ENCODE measurements around the gene USP13. TPM values are rescaled to one million over a fixed set of nuclear protein-coding genes. Genes with fewer than 3 reads are reported as not detected.
"Not testable (repeated sequence)": the region's sequence is repeated elsewhere in the genome, so short reads cannot be mapped to it uniquely, and the experiment has no call there.

USP13 gene
- total RNA-seq, 2 donors from 2014 or later, result 6.6 to 14.0 TPM

DNA sequence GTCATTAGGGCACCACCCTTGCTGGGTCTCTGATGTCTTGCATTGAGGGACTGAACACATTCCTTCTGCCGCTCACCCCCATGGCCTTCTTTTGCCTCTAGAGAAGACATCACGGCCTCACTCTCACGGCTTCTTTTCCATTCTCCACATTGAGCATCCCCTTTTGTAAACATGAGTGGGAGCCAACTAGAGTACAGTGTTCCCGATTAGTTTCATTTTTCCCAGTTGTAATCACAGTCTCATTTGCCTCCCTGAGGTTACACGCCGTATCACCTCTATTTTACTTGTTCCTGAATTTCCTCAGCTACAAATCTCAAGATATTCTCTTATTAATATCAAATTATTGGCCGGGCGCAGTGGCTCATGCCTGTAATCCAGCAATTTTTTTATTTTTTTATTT is 17.5 kb downstream of the USP13 start:
- H3K9me3 Mint-ChIP-seq, result no peaks in the 10 kb centered on the region
- no peaks in the 10 kb centered on the region for H3K4me1 Mint-ChIP-seq (ENCODE audit: low read depth in 2 of 2)
- ATAC-seq (no peak), DNase-seq (ENCODE audit: low spot score) (no peak)
- no peaks in the 10 kb centered on the region for H3K36me3 Mint-ChIP-seq
- no peak overlapping the region for H3K27ac Mint-ChIP-seq
- no peaks in the 10 kb centered on the region for H3K27me3 Mint-ChIP-seq
- no peak overlapping the region for H3K4me3 Mint-ChIP-seq

- DNase-seq (ENCODE audit: low spot score), result no peak
- H3K4me1 Mint-ChIP-seq (ENCODE audit: low read depth in 2 of 2), result no peaks in the 10 kb centered on the region
- no peak for ATAC-seq
- H3K27me3 Mint-ChIP-seq, result no peaks in the 10 kb centered on the region
- H3K9me3 Mint-ChIP-seq, result no peaks in the 10 kb centered on the region
- H3K27ac Mint-ChIP-seq, result no peak overlapping the region
- H3K36me3 Mint-ChIP-seq, result no peaks in the 10 kb centered on the region
- no peak overlapping the region for H3K4me3 Mint-ChIP-seq
Measured at GRCh38 chr3:179671309-179671708, 18.5 kb downstream of the USP13 start.

- Mint-ChIP-seq H3K4me3 (no peak overlapping the region), H3K9me3 (no peaks in the 10 kb centered on the region), H3K4me1 (ENCODE audit: low read depth in 2 of 2) (no peaks in the 10 kb centered on the region), H3K27ac (no peak overlapping the region), H3K36me3 (no peaks in the 10 kb centered on the region), H3K27me3 (no peaks in the 10 kb centered on the region)
- ATAC-seq, result no peak
- DNase-seq (ENCODE audit: low spot score), result no peak
Measured at GRCh38 chr3:179671747-179672242, 19.0 kb downstream of the USP13 start.

- H3K27ac Mint-ChIP-seq, result no peak overlapping the region
- H3K36me3 Mint-ChIP-seq, result no peaks in the 10 kb centered on the region
Measured at GRCh38 chr3:179672918-179673317, 20.1 kb downstream of the USP13 start.

DNA sequence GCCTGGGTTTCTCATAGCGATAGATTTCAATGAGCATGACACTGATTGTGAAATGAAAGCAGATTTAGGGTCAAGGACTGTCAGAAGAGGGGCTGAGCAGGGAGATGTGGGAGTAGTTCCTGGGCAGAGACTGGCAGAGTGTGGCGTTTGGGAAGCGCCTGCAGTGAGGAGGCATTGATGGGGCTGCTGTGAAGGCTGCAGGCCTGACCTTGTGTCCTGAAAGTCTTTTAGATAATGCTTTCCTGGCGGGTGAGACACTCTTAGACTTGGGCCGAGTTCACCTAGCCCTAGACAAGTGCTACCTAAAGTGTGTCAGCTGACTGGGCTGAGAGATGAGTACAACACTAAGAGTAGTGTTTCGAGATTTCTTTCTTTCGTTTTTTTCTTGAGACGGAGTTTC is 20.7 kb downstream of the USP13 start:
- no peak overlapping the region for H3K27ac Mint-ChIP-seq
- DNase-seq (ENCODE audit: low spot score), result no peak
- H3K36me3 Mint-ChIP-seq, result no peaks in the 10 kb centered on the region
- no peak for ATAC-seq
- no peaks in the 10 kb centered on the region for H3K27me3 Mint-ChIP-seq
- H3K4me3 Mint-ChIP-seq, result no peak overlapping the region
- no peaks in the 10 kb centered on the region for H3K9me3 Mint-ChIP-seq
- H3K4me1 Mint-ChIP-seq (ENCODE audit: low read depth in 2 of 2), result no peaks in the 10 kb centered on the region

More at GRCh38 chr3:179672918-179673317, 20.1 kb downstream of the USP13 start:
- Mint-ChIP-seq H3K27me3 (no peaks in the 10 kb centered on the region), H3K4me3 (no peak overlapping the region), H3K9me3 (no peaks in the 10 kb centered on the region), H3K4me1 (ENCODE audit: low read depth in 2 of 2) (no peaks in the 10 kb centered on the region)
- DNase-seq (ENCODE audit: low spot score), result no peak
- ATAC-seq, result no peak

DNA sequence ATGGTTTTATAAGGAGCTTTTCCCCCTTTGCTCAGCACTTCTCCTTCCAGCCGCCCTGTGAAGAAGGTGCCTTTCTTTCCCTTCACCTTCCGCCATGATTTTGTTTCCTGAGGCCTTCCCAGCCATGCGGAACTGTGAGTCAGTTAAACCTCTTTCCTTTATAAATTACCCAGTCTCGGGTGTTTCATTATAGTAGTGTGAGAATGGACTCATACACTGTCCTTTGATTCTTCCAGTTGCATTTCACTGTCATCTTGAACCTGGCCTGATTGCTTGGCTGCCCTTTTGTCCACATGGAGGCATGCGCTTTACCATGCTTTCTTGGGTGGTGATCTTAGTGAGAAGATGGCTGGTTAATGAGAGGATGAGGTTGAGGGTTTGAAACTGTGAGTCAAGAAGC is 23.2 kb downstream of the USP13 start:
- Mint-ChIP-seq H3K9me3 (no peaks in the 10 kb centered on the region), H3K36me3 (no peaks in the 10 kb centered on the region), H3K4me3 (no peak overlapping the region), H3K27me3 (no peaks in the 10 kb centered on the region), H3K27ac (no peak overlapping the region), H3K4me1 (ENCODE audit: low read depth in 2 of 2) (no peaks in the 10 kb centered on the region)
- DNase-seq (ENCODE audit: low spot score), result no peak
- no peak for ATAC-seq

- Mint-ChIP-seq H3K27ac (no peak overlapping the region), H3K4me1 (ENCODE audit: low read depth in 2 of 2) (no peaks in the 10 kb centered on the region), H3K27me3 (no peaks in the 10 kb centered on the region)
Measured at GRCh38 chr3:179677884-179678283, 25.0 kb downstream of the USP13 start.

GRCh38 chr3:179681492-179682263 is 28.8 kb downstream of the USP13 start:
- no peaks in the 10 kb centered on the region for H3K4me1 Mint-ChIP-seq (ENCODE audit: low read depth in 2 of 2)
- H3K4me3 Mint-ChIP-seq, result no peak overlapping the region
- H3K27ac Mint-ChIP-seq, result no peak overlapping the region
- ATAC-seq (no peak), DNase-seq (ENCODE audit: low spot score) (no peak)
- H3K9me3 Mint-ChIP-seq, result no peaks in the 10 kb centered on the region
- H3K36me3 Mint-ChIP-seq, result no peaks in the 10 kb centered on the region
- H3K27me3 Mint-ChIP-seq, result no peaks in the 10 kb centered on the region

More at GRCh38 chr3:179677884-179678283, 25.0 kb downstream of the USP13 start:
- no peaks in the 10 kb centered on the region for H3K9me3 Mint-ChIP-seq
- DNase-seq (ENCODE audit: low spot score), result no peak
- H3K4me3 Mint-ChIP-seq, result no peak overlapping the region
- H3K36me3 Mint-ChIP-seq, result no peaks in the 10 kb centered on the region
- no peak for ATAC-seq

- Mint-ChIP-seq H3K9me3 (no peaks in the 10 kb centered on the region), H3K4me3 (no peak overlapping the region), H3K27ac (no peak overlapping the region), H3K36me3 (no peaks in the 10 kb centered on the region), H3K27me3 (no peaks in the 10 kb centered on the region), H3K4me1 (ENCODE audit: low read depth in 2 of 2) (no peaks in the 10 kb centered on the region)
- ATAC-seq (no peak), DNase-seq (ENCODE audit: low spot score) (no peak)
Measured at GRCh38 chr3:179682426-179683080, 29.7 kb downstream of the USP13 start.

GRCh38 chr3:179683286-179683685 is 30.4 kb downstream of the USP13 start:
- H3K4me1 Mint-ChIP-seq (ENCODE audit: low read depth in 2 of 2); H3K4me3 Mint-ChIP-seq; H3K27me3 Mint-ChIP-seq; DNase-seq (ENCODE audit: low spot score); H3K36me3 Mint-ChIP-seq; ATAC-seq; H3K9me3 Mint-ChIP-seq; H3K27ac Mint-ChIP-seq: not testable (repeated sequence)

GRCh38 chr3:179687967-179688535 is 35.2 kb downstream of the USP13 start:
- ATAC-seq (peak in 1 of 2 donors; percentile 80), DNase-seq (ENCODE audit: low spot score) (no peak)
- Mint-ChIP-seq H3K9me3 (no peaks in the 10 kb centered on the region), H3K36me3 (no peaks in the 10 kb centered on the region), H3K27me3 (no peaks in the 10 kb centered on the region), H3K27ac (no peak overlapping the region), H3K4me1 (ENCODE audit: low read depth in 2 of 2) (peaks cover 0 to 3% of the 10 kb centered on the region in 2 donors), H3K4me3 (no peak overlapping the region)

GRCh38 chr3:179688850-179689249 is 36.0 kb downstream of the USP13 start:
- Mint-ChIP-seq H3K4me3 (no peak overlapping the region), H3K4me1 (ENCODE audit: low read depth in 2 of 2) (peaks cover 0 to 3% of the 10 kb centered on the region in 2 donors), H3K27me3 (no peaks in the 10 kb centered on the region), H3K27ac (no peak overlapping the region), H3K36me3 (no peaks in the 10 kb centered on the region), H3K9me3 (no peaks in the 10 kb centered on the region)
- peak in 1 of 2 donors; percentile 66 for ATAC-seq
- no peak for DNase-seq (ENCODE audit: low spot score)

- ATAC-seq (no peak), DNase-seq (ENCODE audit: low spot score) (no peak)
- Mint-ChIP-seq H3K4me1 (ENCODE audit: low read depth in 2 of 2) (no peaks in the 10 kb centered on the region), H3K9me3 (no peaks in the 10 kb centered on the region), H3K4me3 (no peak overlapping the region), H3K27ac (no peak overlapping the region), H3K36me3 (no peaks in the 10 kb centered on the region), H3K27me3 (no peaks in the 10 kb centered on the region)
Measured at GRCh38 chr3:179694731-179695130, 41.9 kb downstream of the USP13 start.

GRCh38 chr3:179695672-179696313 is 43.0 kb downstream of the USP13 start:
- DNase-seq (ENCODE audit: low spot score) (no peak), ATAC-seq (no peak)
- Mint-ChIP-seq H3K4me1 (ENCODE audit: low read depth in 2 of 2) (no peaks in the 10 kb centered on the region), H3K27ac (no peak overlapping the region), H3K4me3 (no peak overlapping the region), H3K27me3 (no peaks in the 10 kb centered on the region), H3K9me3 (no peaks in the 10 kb centered on the region), H3K36me3 (no peaks in the 10 kb centered on the region)
